Ecto neural progenitor cell (in vitro differentiated cells): Measurements from ENCODE around the gene PRKD1.

Source experiments
- DNase-seq: peaks from one replicate; pipeline ENCODE4 v3.0.0-alpha.2; 2018; ENCODE audit warnings: low spot score

The PRKD1 gene

GRCh38 chr14:29836395-29836794 lies 91.3 kb downstream of the PRKD1 start:
- DNase-seq = no peak

- DNase-seq = no peak
Measured at GRCh38 chr14:29832042-29832441, 95.6 kb downstream of the PRKD1 start.

DNA sequence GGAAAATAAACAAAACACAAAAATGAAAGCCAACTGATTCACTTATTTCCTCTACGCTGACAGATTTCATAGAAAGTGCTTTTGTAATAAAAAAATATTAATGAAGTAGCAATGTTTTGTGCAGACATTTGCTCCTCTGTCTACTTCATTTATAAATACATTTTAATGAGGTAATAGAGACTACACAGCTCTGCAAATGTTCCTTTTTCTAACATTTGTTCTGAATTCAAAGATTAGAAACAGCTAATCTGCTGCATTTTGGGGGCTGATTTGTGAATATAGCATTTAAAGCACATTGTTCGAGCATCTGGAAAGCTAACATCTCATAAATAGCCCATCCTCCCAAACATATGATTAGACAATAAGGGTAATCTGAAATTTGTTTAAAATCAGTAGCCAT lies 97.8 kb downstream of the PRKD1 start:
- DNase-seq = no peak

GRCh38 chr14:29823816-29824215 lies 103.8 kb downstream of the PRKD1 start:
- no peak for DNase-seq

DNA sequence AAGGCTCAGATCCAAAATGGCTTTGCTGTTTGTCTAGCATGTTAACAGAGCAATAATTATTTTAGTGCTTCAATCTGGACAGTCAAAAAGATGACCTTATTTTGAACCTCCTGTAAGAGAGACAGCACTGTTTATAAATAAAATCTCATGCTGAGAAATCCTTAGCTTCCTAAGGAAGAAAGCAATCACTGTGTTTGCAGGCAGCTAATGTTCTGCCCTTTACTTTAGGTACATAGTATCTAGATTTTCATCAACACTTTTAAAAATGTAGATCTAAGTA lies 105.3 kb downstream of the PRKD1 start:
- DNase-seq = no peak

GRCh38 chr14:29821661-29822429 lies 105.8 kb downstream of the PRKD1 start:
- DNase-seq = no peak

GRCh38 chr14:29821242-29821641 lies 106.4 kb downstream of the PRKD1 start:
- DNase-seq = no peak

DNA sequence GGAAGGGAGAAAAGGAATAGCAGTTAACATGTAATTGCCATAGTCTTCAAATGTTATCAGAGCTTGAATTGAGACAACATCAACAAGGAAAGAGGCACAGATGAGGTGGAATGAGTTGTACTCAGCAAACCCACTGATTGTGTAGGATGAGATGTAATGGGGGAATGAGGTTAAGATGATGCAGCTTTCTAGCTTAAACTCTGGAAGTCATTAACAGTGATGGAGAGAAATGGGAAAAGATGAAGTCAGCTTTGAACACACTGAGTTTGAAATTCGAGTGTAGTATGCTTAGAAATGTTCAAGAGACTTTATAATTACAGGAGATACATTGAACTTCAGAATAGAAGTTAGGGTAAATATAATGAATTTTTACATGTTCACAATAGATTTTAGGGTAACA lies 106.9 kb downstream of the PRKD1 start:
- DNase-seq = no peak

DNA sequence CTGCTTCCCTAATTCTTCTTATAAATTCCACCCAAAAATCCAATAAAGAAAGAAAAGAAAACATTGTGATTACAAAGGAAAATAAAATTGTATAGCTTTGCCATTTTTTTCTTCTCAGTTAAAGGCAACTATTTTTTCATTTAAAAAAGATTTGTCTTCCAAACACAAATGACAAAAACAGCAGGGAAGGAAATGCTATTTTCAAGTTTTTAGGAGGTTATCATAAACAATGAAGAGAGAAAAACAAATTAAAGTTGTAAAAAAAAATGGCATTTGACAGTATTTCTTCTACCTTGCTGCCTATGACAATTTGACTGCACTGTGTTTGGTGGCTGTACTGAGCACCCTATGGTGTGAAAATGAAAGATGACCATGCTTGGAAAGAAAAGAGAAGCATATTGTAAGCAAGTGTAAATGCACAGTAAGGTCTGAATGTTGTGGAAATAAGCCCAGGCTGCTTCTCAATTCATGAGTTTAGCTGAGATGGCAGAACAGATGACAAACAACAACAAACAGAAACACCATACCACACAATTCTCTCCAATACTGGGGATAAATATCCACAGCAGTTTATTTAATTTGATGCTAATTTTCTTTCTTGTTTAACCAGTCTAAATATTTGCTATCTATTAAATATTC lies 109.8 kb downstream of the PRKD1 start:
- DNase-seq = no peak

GRCh38 chr14:29815016-29815674 lies 112.5 kb downstream of the PRKD1 start:
- DNase-seq = no peak

DNA sequence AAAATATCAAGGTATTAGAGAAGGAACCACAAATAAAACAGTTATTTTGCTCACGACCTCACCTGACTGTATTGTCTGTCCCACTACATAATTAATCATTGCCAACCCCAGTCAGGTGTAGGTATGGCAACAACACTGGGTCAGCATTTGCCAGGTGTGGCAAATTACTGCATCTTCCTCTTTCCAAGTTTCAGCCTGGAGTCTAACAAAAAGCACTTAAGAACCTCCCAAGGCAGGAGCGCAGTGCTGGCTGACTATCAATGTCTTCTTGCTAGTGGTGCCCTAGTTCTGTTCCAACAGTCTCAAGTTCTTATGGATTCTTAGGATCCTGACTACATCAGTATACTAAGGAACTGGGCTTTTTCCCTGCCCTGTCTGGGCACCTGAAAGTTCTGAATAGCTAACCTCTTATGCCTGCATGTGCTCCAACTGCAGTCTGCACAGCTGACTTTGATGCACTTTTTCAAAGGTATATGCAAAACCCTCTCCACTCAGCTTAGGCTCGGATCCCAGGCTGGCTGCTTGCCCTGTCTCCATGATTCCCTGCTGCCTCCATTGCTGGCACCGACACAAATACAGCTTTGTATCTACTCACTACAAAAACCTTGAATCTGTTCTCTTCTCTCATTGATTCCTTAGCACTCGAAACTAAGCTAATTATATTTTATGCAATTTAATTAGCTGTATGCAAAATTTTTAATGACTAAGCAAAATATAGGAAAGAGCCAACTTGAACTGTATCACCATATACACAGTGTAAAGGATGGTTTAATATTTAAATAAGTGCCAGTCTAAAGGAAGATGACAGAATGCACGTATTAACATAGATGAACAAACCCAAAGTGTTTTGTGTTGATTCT lies 113.3 kb downstream of the PRKD1 start:
- DNase-seq = no peak

GRCh38 chr14:29810682-29811081 lies 117.0 kb downstream of the PRKD1 start:
- DNase-seq = no peak

DNA sequence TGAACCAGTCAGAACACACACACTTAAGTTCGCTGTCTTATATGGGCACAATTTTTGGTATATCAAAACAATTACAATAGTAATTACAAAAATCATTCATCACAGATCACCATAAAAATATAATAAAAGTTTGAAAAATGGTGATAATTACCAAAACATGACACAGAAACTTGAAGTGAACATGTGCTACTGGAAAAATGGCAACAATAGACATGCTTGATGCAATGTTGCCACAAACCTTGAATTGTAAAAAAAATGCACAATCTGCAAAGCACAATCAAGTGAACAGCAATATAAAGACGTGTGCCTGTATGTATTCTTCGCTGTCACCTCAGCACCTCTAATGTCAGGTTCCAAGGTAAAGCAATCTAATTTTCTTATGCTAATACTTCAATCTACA lies 117.6 kb downstream of the PRKD1 start:
- no peak for DNase-seq

DNA sequence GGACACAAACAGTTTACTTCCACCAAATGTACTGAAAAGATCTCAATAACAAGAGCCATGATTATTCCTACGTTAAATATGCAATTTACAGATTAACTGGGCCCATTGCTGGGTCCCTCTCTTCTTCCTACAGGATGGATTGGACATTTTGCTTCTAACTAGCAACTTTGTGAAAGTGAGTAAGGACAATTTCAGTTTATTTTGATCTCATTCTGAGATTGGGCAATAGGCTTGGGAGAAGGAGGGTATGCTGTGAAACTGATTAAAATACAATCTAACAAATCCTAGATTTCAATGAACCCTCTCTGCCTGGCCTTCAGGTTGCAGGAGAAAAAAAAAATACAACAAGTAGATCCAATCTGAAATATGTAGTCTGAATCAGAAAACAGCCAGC lies 121.5 kb downstream of the PRKD1 start:
- DNase-seq = no peak

DNA sequence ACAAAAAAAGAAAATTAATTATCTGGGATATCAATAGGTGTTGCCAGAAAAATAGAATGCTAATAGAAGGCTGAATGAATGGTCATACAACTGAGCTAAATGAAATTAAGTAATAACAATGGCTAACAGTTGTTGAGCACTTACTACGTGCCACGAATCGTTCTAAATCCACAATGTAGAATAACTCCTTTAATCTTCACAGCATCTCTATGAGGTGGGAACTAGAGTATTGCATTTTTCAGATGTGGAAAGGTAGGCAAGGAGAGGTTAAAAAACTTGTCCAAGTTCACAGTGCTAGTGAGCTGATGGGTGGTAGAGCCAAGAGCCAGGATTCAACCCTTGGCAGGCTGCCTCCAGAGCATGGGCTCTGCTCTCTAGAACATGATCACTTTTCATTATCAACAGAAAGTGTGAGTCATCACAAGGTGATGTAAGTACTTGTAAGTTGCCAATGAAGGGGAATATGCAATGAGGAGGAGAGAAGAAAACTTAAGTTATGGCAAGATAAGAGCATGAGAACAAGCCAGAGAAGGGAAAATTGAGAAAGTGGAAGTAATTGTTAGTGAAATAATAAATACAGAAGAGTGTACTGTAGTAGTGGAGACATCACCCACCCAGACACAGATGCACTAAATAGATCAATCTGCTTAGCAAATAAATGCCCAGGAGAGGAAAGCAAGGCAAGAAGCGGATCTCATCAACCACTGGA lies 122.1 kb downstream of the PRKD1 start:
- no peak for DNase-seq

GRCh38 chr14:29804481-29805266 lies 123.0 kb downstream of the PRKD1 start:
- no peak for DNase-seq

- DNase-seq = no peak
Measured at GRCh38 chr14:29803045-29803444, 124.6 kb downstream of the PRKD1 start.

DNA sequence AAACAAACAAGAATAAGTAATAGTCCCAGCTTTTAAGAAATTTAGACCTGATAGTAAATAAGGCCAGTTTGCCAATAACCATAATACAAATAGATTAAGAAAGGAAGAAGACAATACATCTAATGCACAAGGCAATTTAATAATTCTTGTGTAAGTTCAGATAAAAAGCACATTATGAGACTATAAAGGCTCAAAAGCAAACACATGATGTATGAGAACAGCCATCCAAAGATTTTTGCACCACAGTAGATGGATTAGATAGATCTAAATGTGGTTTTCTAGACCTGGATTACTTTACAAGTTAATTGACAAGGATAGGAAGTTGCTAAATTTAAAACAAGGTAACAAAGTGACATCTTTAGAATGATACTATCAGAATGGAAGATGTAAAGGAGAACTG lies 125.4 kb downstream of the PRKD1 start:
- no peak for DNase-seq

GRCh38 chr14:29800961-29801360 lies 126.7 kb downstream of the PRKD1 start:
- DNase-seq = no peak

GRCh38 chr14:29799464-29800095 lies 128.1 kb downstream of the PRKD1 start:
- DNase-seq = no peak

DNA sequence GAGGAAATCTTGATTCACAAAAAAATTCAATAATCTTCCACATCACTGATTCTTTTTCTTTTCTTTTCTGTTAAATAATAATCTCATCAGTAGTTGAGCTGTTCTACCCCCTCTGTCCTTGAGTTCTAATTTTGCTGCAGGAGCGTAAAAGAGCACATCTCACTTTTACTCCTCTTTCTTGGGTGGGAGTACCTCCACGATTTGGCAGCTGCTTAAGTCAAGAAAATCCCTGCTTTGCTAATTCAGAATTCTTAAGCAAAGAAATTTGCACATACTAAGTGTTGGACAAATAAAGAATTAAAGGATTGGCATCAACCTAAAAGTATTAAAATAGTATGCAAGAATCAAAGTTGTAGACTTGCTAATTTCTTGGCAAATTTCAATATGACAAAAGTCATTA lies 128.8 kb downstream of the PRKD1 start:
- DNase-seq = no peak
